SK-MEL-5 (cell line): ENCODE data around the gene GPN3. TPM values are rescaled to one million over a fixed set of nuclear protein-coding genes. Genes with fewer than 3 reads are reported as not detected.
"Not testable (repeated sequence)": the region's sequence is repeated elsewhere in the genome, so short reads cannot be mapped to it uniquely, and the experiment has no call there.

Source experiments
- DNase-seq: peaks from one replicate; pipeline ENCODE4 v3.0.0-alpha.2; 2016; ENCODE audit warnings: low read depth, low spot score
- in situ Hi-C: cut with HindIII; loops from 2 replicates; pipeline ENCODE4 v1.10.0; 2016; ENCODE audit warnings: low sequenced_read_pairs, high pct_unique_total_duplicates, low pct_unique_long_range_greater_than_20kb
- polyA plus RNA-seq, 2 experiments: library from polyadenylated mRNA; depleted of rRNA; stranded (reverse); fragments of >200 nt; gene quantifications; 2 replicates each; pipeline ENCODE4 v1.2.3, GENCODE V29; 2015
- total RNA-seq: library from RNA; depleted of rRNA; stranded (reverse); fragments of >200 nt; shearing (Covaris generic); gene quantifications from 2 replicates; pipeline ENCODE4 v1.2.3, GENCODE V29; 2014; rRNA removed

Gene GPN3
- total RNA-seq, result 39.9 and 40.2 TPM in 2 replicates
- 27.4 and 27.8 TPM in 2 replicates for polyA plus RNA-seq (2015; cell fraction: cytosol; rRNA removed)
- polyA plus RNA-seq (2015; cell fraction: nucleus; rRNA removed), result 5.2 and 12.6 TPM in 2 replicates

GRCh38 chr12:110468214-110469048 is at the start of gene GPN3, which contains the start of gene FAM216A:
TSS of gene GPN3 (minus strand) at chr12:110468257. CDS start at chr12:110468203, 54 bp downstream.
TSS of gene FAM216A (plus strand) at chr12:110468845. CDS start at chr12:110468876, 31 bp downstream.
- DNase-seq, result peak; percentile 99
- in situ Hi-C loops, result no loop called here

GRCh38 chr12:110516995-110517394 is 48.9 kb upstream of the GPN3 start:
- in situ Hi-C loops, result no loop called here
- DNase-seq, result no peak

- in situ Hi-C loops, result no loop called here
- DNase-seq, result no peak
These were observed 46.3 kb upstream of the GPN3 start for GRCh38 chr12:110514363-110514762.

- no peak for DNase-seq
- in situ Hi-C loops, result no loop called here
These were observed 45.8 kb upstream of the GPN3 start for GRCh38 chr12:110513842-110514241.

- in situ Hi-C loops, result no loop called here
- DNase-seq, result no peak
These were observed 40.1 kb upstream of the GPN3 start for GRCh38 chr12:110508071-110508586.

- DNase-seq, result no peak
- in situ Hi-C loops, result no loop called here
These were observed 37.3 kb upstream of the GPN3 start for GRCh38 chr12:110505332-110505731.

- no peak for DNase-seq
- in situ Hi-C loops, result no loop called here
These were observed 35.4 kb upstream of the GPN3 start for GRCh38 chr12:110503432-110503831.

GRCh38 chr12:110501752-110502738 is 34.0 kb upstream of the GPN3 start, which contains the start of the genes RAD9B and VPS29:
TSS of gene RAD9B (plus strand) at chr12:110502331. CDS start at chr12:110502338, 7 bp downstream.
TSS of gene VPS29 (minus strand) at chr12:110502111. CDS start at chr12:110502051, 60 bp downstream.
- in situ Hi-C loops, result no loop called here
- DNase-seq, result peak; percentile 99

GRCh38 chr12:110501399-110501751 is 33.3 kb upstream of the GPN3 start:
- in situ Hi-C loops, result no loop called here

GRCh38 chr12:110498984-110499706 is 31.1 kb upstream of the GPN3 start:
- no peak for DNase-seq
- in situ Hi-C loops, result no loop called here

More at GRCh38 chr12:110501399-110501751, 33.3 kb upstream of the GPN3 start:
- peak; percentile 32 for DNase-seq

GRCh38 chr12:110475426-110475825 is 7.4 kb upstream of the GPN3 start:
- in situ Hi-C loops, result no loop called here

GRCh38 chr12:110467847-110468213 is 227 bp downstream of the GPN3 start:
- no peak for DNase-seq
- in situ Hi-C loops, result no loop called here

More at GRCh38 chr12:110475426-110475825, 7.4 kb upstream of the GPN3 start:
- DNase-seq, result no peak

GRCh38 chr12:110466791-110467190 is 1.3 kb downstream of the GPN3 start:
- no peak for DNase-seq
- in situ Hi-C loops, result no loop called here

- DNase-seq, in situ Hi-C loops: not testable (repeated sequence)
These were observed 2.3 kb downstream of the GPN3 start for GRCh38 chr12:110465765-110466164.

- no peak for DNase-seq
- in situ Hi-C loops, result no loop called here
These were observed 3.0 kb downstream of the GPN3 start for GRCh38 chr12:110465024-110465423.

GRCh38 chr12:110461189-110461588 is 6.9 kb downstream of the GPN3 start:
- DNase-seq, in situ Hi-C loops: not testable (repeated sequence)

- in situ Hi-C loops, result no loop called here
- DNase-seq, result peak; percentile 68
These were observed 9.3 kb downstream of the GPN3 start for GRCh38 chr12:110458756-110459155.
